ENCODE results near the gene KLHL5. TPM values are rescaled to one million over a fixed set of nuclear protein-coding genes. Genes with fewer than 3 reads are reported as not detected.
"Not testable (repeated sequence)": the region's sequence is repeated elsewhere in the genome, so short reads cannot be mapped to it uniquely, and the experiment has no call there.

The KLHL5 gene
- total and polyA plus RNA-seq, 12 donors: 4.2 to 22.7 (median 11.3) TPM

GRCh38 chr4:39125600-39125985 lies 63.6 kb downstream of the KLHL5 start:
- H3K9me3 ChIP-seq: peaks cover 0 to 13% (median 0%) of the 10 kb centered on the region in 11 donors
- H3K27me3 ChIP-seq: no peaks in the 10 kb centered on the region
- DNase-seq (no peak), ATAC-seq (no peak)
- intact Hi-C loops (cut with DNase I): loop anchor here in 1 of 10 donors (10.0 kb wide), 1 partner anchor 81 kb away; no protein-coding TSS in a partner anchor
- WGBS, 2 donors: 89 to 92% methylated on average over 3 of the region's 3 CpGs
- H3K36me3 ChIP-seq: peaks cover 0 to 39% (median 5%) of the 10 kb centered on the region in 9 donors
- no peaks in the 10 kb centered on the region for H3K4me1 ChIP-seq
- no peak for TF ChIP-seq CTCF (IDR thresholded peaks at IDR 0.05)
- H3K27ac ChIP-seq: no peak overlapping the region
- no peak overlapping the region for H3K4me3 ChIP-seq

GRCh38 chr4:39126256-39127095 lies 64.4 kb downstream of the KLHL5 start:
- Histone ChIP-seq H3K4me1 (no peaks in the 10 kb centered on the region), H3K27me3 (no peaks in the 10 kb centered on the region), H3K27ac (no peak overlapping the region), H3K4me3 (no peak overlapping the region), H3K9me3 (peaks cover 0 to 13% (median 0%) of the 10 kb centered on the region in 11 donors), H3K36me3 (peaks cover 0 to 31% (median 5%) of the 10 kb centered on the region in 9 donors)
- no peak for DNase-seq
- intact Hi-C loops (cut with DNase I): loop anchor here in 1 of 10 donors (10.0 kb wide), 1 partner anchor 82 kb away; no protein-coding TSS in a partner anchor
- no peak for TF ChIP-seq CTCF (IDR thresholded peaks at IDR 0.05)
- 92 to 94% methylated on average over 11 of the region's 11 CpGs for WGBS, 2 donors
- no peak for ATAC-seq

- H3K36me3 ChIP-seq: no peaks in the 10 kb centered on the region
- no peaks in the 10 kb centered on the region for H3K27me3 ChIP-seq
- no peak overlapping the region for H3K4me3 ChIP-seq
- intact Hi-C loops (cut with DNase I): loop anchor here in 8 of 10 donors (2.0 to 10.0 kb wide), 5 partner anchors 89 to 379 kb away; no protein-coding TSS in a partner anchor
- DNase-seq (no peak), ATAC-seq (no peak)
- WGBS, 2 donors: 95 to 96% methylated on average over 3 of the region's 3 CpGs
- peaks cover 0 to 4% (median 0%) of the 10 kb centered on the region in 11 donors for H3K9me3 ChIP-seq
- peaks cover 0 to 10% (median 7%) of the 10 kb centered on the region in 9 donors for H3K4me1 ChIP-seq
- H3K27ac ChIP-seq: no peak overlapping the region
- no peak for TF ChIP-seq CTCF (IDR thresholded peaks at IDR 0.05)
Observed at GRCh38 chr4:39133623-39134022, 71.6 kb downstream of the KLHL5 start.

- 41 to 42% methylated on average over 2 of the region's 2 CpGs for WGBS, 2 donors
- Histone ChIP-seq H3K27ac (no peak overlapping the region), H3K36me3 (no peaks in the 10 kb centered on the region), H3K4me1 (peaks cover 0 to 10% (median 7%) of the 10 kb centered on the region in 9 donors), H3K9me3 (peaks cover 0 to 4% (median 0%) of the 10 kb centered on the region in 11 donors), H3K4me3 (no peak overlapping the region), H3K27me3 (no peaks in the 10 kb centered on the region)
- ATAC-seq (peak in 2 of 8 donors; percentile 6 to 15), DNase-seq (no peak)
- TF ChIP-seq CTCF (IDR thresholded peaks at IDR 0.05): no peak
- intact Hi-C loops (cut with DNase I): loop anchor here (1.0 to 10.0 kb wide), 8 partner anchors 90 to 380 kb away; no protein-coding TSS in a partner anchor
Observed at GRCh38 chr4:39134683-39135306, 72.8 kb downstream of the KLHL5 start.

- not testable (repeated sequence) for H3K27me3 ChIP-seq, H3K4me1 ChIP-seq, ATAC-seq, DNase-seq, H3K4me3 ChIP-seq, H3K27ac ChIP-seq, H3K9me3 ChIP-seq, H3K36me3 ChIP-seq
- intact Hi-C loops (cut with DNase I): loop anchor here in 6 of 10 donors (5.0 to 10.0 kb wide), 6 partner anchors 93 to 383 kb away; no protein-coding TSS in a partner anchor
- WGBS, 2 donors: 82 to 86% methylated on average over 3 of the region's 3 CpGs
Observed at GRCh38 chr4:39138227-39138626, 76.2 kb downstream of the KLHL5 start.

All from heart right ventricle (tissue), 16 donors.